Right lung (tissue), 10 donors: ENCODE data around the gene HOXD8. TPM values are rescaled to one million over a fixed set of nuclear protein-coding genes. Genes with fewer than 3 reads are reported as not detected.

Source experiments
- DNase-seq, 2 donors: peaks; one replicate each; pipeline ENCODE4 v3.0.0-alpha.2; 2013
- long read RNA-seq, 8 donors: transcript quantifications; one replicate each; lab custom pipeline, GENCODE V29; 2026
- polyA plus RNA-seq, 5 donors: library from polyadenylated mRNA; unstranded; fragments of 120-200 nt; gene quantifications; one replicate each; pipeline versions ENCODE4 v1.2.1 to v1.2.3, GENCODE V29; 2013; ENCODE audit warnings: inconsistent platforms in 1 of 5, low replicate concordance in 1 of 5; ENCODE audit not compliant: insufficient read length in 5 of 5, insufficient read depth in 1 of 5

The HOXD8 gene
- 1 to 10 TPM; 1.1 to 1.6 (median 1.5) TPM for polyA plus RNA-seq
- long read RNA-seq, donor 1 = 0 reads
- long read RNA-seq, donor 2 = 0 reads
- long read RNA-seq, donor 3, partial matches to known transcripts = 0 of 1 reads
- long read RNA-seq, donor 3, other reads (novel, unspliced or antisense) = 0 of 1 reads
- long read RNA-seq, donor 4 = 0 reads
- long read RNA-seq, donor 5 = 0 reads
- long read RNA-seq, donor 6 = 0 reads
- long read RNA-seq, donor 7, partial matches to known transcripts = 0 of 2 reads
- long read RNA-seq, donor 7, other reads (novel, unspliced or antisense) = 0 of 2 reads
- long read RNA-seq, donor 8 = 0 reads

DNA sequence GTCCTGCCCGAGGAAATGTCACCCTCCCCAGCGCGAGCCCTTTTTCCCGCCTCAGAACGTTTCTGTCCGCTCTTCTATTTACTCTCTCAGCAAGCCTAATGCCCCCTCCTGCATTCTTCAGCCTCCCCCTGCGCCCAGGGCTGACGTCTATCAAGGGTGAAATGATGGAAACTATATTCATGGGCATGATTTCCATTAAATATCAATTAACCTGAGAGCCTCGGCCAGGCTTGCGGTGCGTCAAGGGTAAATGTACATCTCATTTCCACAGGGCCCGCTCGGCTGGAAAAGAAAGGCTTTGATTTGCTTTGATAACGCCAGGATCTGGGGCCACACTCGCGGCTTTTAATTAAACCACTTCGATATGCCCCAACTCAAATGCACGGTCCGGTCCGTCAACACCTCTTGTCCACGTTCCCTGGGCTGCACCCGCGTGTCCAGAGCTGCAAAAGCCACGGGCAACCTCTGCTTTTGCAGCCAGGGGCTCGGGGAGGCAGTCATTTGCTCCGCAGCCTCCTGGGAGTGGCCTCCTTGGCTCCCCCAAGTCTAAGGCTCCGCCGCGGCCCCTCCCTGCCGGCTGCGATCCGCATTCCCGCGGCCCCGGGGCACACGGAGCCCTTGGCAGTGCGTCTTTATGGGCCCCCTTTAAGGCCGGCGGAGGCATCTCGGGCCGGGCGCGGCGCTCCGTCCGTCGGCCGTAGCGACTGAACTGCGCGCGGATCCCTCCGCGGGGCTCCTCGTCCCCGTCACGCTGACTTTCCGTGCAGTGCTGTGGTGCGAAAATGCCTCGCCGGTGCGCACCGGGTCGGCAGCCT lies at the start of gene HOXD8:
HOXD8 (plus strand) TSS at position 724 of the 815 bp plus-strand sequence. CDS start 662 bp downstream, outside the sequence.
- DNase-seq = no peak

DNA sequence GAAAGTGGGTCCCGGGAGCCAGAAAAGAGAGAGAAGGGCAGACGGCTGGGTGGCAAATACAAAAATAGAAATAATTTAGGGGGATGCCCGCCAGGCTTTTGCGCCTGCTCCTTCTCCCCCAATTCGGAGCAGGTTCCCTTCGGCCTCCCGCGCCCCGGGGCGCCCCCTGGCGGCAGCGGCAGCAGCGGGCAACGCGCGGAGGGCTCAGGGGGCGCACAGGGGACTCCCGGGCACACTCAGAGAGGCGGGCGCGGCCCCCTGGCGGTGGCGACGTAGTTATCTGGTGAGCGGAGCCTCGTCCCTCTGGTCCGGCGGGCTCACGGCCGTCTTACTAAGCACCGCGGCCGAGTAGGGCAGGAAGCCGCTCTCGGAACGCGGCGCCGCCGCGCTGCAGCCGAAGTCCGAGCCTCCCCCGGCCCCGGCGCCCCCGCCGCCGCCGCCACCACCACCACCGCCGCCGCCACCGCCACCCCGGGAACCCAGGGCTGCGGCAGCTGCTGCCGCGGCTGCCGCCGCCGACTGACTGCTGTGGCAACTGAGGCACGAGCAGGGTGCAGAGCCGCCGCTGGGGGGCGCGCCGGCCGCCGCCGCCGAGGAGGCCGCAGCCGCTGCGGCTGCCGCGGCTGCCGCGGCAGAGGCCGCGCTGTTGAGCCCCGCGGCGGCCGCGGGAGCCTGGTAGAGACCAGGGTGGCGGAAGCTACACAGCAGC lies 49.5 kb upstream of the HOXD8 start:
- no peak for DNase-seq

DNA sequence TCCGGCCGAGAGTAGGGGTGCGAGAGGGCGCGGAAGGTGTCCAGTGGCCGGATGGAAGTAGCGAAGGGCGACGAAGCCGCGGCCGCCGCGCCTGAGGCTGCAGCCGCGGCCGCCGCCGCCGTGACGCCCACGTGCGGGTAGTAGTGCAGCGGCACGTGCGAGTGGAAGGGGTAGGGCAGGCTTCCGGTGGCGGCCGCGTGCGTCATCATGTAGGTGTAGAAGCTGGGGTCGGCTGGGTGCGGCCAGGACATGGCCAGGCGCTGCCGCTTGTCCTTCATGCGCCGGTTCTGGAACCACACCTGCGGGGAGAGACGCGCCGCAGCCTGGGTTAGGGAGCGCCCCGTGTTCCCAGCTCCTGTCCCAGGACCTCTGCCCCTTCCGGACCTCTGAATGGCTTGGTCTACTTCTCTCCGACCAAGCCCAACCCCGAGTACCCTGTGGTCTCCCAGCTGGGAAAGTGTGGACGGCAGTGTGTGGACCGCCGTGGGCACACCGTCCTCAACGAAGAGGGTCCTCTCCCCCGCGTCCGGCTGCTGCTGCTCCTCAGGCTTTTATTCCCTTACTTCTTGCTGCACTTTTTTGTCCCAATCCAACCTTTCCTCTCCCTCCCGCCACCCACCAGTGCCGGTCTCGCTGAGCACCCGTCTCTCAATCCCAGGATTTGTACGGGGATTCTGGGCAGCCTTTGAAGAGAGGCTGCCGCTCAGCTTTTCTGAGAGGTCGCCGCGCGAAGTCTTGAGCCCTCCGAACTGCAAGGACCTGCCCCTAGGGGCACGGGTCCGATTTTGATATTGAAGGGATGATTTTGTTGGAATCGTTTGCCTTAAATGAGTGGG lies 48.7 kb upstream of the HOXD8 start:
- DNase-seq = no peak

DNA sequence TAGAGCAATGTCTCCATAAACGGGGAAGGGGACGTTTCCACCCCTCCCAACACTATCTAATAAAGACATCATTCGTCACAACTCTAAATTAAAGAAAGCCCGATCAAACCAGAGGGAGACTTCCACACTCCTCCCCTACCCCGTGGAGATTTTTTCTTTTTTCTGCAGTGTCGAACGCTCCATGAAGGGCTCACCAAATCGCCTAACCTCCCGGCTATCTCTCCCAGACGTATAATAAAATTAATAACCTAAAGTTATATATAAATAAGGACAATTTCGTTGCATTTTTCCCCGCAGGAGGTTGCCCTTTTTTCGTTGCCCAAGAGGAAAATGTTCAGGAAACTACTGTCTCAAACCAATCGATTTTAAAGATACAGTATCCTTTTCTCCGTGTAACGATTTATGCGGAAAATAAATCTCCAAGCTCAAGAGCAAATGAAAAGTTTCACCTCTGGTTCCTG lies 48.1 kb upstream of the HOXD8 start:
- no peak for DNase-seq

DNA sequence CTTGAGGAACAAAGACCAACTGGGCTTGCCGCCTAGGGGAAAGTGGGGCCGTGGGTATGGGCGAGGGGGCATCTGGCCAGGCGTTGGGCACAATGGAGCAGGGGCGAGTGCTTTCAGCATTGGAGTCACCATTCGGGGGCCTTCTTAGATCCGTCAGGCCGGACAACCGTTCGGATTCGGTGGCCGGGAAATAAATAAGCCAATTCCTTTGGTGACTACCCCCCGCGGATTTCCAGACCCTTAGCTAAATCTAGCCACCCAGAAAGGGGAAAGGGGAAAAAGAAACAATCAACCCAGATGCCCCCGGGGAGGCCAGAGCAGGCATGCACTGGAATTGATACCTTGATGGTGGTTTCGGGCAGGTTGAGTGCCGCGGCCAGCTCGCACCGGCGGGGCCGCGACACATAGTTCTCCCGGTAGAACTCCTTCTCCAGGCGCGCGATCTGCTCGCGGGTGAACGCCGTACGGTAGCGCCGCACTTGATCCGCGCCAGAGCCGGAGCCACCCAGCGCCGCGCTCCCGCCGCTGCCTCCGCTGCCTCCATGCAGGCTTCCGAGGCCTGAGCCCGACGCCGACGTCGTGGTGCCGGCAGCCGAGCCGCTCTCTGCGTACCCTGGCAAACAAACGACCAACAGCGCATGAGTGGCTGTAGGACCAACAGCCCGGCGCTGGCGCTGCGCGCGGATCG lies 47.5 kb upstream of the HOXD8 start:
- DNase-seq = no peak

DNA sequence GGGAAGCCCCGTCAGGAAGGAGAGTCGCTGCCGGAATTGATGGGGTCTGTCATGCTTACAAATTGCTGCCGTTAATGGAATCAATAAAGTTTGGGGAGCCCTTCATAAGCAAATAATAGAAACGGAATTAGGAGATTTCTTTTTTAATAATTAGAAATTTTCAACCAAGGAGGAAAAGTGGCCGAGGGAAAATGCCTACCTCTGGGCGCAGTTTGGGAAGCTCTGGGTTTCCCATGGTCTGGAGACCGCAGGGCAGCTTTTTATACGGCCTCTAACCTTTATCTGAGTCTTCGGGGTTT lies 47.0 kb upstream of the HOXD8 start:
- DNase-seq = no peak

DNA sequence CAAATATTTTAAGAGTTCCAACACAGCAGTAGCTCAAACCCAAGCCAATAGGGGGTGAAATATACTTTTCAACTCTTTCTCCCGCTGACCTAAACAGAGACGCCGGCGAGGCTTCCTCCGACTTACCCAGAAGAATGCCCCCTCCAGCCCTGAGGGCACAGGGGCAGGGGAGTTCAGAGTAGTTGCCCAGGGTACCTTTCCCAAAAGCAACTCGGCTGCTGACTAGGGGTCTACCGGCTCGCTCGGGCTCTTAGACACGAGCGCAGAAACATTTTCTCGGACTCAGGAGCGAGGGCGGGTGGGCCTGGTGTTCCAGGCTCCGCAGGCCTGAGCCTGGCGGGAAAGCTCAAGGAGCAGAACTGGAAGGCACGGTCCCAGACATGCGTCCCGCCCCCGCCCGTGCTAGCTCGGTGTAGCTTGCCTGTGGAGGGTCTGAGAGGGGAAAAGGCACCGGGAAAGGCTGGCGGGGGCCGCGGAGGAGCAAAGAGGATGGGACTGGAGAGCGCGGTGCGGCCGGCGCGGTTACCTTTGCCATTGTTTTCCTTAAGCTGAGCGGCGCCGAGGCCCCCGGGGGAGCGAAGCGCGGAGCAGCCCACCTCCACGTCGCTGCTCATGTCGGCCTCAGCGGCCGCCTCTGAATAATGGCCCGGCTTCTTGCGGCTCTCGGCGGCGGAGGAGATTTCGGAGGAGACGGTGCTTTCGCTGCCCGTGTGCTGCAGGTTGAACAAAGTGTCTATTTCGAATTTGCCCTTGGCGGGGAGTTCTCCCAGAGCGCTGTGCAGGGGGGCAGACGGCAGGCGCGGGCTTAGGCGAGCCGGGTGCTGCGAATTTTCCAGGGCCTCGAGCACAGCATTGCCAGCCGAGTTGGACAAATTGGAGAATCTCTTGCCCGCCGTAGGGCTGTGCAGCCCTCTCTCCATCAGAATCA lies 46.4 kb upstream of the HOXD8 start:
- DNase-seq = no peak

DNA sequence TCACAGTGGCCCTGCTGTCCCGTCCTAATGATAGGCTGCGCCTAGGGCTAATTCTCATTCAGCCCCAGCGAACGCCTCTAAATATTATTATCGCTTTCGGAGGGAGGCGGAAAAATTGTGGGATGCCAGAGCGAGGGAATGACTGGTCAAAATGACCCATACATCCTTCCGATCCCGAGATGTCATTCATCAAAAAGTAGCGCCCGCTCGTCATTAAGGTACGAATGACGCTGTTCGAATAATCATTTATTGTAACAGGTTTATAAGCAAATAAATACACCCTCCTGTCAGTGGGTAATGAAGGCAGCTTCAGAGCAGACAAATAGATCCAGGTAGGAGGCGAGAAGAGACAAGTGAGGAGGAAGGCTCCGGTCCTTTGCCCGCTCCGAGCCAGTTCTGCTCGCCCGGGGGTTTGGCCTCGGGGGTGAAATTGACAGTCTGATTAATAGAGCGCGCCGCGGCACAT lies 45.7 kb upstream of the HOXD8 start, which contains the start of gene EVX2:
EVX2 (minus strand) TSS at position 167 of the 466 bp plus-strand sequence. CDS start 186 bp downstream, outside the sequence.
- DNase-seq = no peak

DNA sequence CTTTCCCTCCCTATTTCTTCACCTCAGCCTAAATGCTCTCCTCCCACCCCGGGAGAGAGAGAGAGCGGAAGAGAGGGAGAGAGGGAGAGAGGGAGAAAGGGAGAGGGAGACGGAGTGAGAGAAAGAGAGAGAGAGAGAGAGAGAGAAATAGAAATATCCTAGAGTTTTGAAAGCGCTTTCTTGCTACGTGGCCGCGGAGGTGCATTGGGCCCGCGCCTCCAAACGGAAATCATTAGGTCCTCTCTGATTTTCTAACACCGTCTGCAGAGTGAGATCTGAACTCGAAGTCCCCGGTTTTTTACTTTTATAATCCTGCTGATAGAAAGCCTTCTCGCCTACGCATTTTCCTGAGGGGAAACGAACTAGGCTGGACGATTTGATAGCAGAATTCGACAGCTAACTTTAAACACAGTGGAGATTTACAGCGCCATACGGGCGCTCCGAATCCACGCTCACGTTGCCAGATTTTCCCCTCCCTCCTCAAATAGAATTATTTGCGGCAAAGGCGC lies 44.8 kb upstream of the HOXD8 start:
- DNase-seq = no peak

DNA sequence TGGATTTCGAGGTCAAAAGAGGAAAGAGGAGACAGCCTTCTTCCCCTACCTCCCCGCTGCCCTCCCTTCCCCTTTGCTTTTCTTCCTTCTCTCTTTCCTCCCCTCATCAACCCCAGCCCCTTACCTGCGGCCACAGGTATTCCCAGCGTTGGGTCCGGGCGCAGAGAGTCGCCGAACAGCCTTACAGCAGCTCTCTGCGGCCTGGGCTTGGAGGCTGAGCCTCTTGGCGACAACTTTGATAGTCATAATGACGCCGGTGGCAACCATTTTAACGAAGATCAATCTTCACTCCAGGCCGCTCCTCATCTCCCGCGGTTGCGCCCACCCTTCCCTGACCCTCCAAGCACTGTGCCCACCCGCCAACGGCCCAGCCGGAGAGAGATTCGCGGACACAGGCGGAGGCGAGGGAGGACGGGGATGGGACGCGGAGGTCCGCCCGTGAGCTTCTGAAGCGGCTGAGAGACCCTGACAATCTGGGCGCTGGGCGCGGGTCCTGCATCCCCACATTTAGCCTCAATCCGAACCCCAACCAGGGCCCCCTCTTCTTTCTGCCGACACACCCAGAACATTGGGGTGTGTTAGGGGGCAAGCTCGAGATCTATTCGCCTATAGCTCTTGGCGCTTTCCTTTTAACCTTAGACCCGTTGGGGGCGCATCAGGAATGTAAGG lies 44.3 kb upstream of the HOXD8 start:
- DNase-seq = no peak

DNA sequence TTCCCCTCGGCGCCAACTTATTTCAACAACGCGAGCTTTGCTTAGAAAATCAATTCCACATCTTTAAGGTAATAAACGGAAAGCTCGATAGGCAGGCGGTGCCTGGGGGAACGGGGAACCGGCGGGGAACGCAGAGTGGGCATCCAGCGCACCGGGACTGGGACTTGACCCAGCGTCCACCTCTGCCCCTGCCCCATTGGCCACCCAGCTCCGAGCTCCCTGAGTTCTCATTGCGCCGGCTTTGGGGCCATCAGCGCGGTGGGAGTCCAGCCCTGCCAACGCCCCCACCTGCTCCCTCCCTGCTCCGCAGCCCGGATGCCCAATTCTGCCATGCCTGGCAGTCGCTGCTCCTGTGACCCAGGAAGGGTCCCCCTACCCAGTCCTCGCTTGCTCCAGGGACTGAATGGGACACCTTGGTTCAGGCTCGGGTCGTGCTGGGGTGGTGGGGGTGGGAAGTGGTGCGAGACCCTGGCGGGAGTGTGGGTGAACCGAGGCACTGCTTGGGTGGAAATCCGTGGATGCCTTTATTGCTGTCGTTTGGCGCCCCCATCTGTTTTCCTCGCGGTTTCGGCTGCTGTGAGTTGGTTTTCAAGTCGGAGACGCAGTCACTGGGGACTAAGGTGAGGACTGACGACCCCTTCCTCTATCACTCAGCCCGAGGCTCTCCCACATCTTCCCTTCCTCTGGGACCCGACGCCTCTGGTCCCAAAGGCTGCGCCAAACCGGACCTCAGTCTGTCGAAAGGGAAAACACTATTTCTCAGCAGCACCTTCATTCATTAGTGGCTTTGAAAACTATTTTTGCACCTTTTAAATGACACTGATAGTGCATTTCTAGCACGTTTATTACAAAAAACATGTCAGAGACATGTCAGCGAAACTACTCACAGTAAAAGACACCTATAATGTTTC lies 43.4 kb upstream of the HOXD8 start:
- no peak for DNase-seq

DNA sequence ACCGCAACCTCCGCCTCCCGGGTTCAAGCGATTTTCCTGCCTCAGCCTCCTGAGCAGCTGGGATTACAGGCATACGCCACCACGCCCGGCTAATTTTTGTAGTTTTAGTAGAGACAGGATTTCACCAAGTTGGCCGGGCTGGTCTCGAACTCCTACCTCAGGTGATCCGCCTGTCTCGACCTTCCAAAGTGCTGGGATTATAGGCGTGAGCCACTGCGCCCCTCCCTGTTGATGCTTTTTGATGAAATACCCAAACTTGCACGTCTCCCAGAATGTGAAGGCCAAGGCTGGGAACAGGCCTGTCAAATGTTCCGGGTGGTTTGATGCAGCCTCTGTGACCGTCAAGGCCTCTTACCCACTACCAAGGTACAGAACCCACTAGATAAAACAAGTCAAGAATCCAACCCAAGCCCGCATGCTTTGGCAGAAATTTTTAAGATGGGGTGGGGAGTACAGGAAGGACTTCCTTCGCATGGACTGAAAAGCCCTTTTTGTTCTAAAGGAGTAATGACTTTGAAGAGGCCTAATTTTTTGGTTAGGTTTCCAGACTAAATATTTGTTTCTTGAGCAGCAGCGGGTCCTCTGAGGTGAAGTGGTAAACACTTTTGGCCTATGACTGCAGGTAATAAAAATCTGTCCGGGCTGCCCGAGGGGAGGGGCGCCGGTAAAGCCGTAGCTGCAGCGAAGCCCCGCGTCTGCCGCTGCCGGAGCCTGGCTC lies 42.0 kb upstream of the HOXD8 start:
- DNase-seq = no peak

DNA sequence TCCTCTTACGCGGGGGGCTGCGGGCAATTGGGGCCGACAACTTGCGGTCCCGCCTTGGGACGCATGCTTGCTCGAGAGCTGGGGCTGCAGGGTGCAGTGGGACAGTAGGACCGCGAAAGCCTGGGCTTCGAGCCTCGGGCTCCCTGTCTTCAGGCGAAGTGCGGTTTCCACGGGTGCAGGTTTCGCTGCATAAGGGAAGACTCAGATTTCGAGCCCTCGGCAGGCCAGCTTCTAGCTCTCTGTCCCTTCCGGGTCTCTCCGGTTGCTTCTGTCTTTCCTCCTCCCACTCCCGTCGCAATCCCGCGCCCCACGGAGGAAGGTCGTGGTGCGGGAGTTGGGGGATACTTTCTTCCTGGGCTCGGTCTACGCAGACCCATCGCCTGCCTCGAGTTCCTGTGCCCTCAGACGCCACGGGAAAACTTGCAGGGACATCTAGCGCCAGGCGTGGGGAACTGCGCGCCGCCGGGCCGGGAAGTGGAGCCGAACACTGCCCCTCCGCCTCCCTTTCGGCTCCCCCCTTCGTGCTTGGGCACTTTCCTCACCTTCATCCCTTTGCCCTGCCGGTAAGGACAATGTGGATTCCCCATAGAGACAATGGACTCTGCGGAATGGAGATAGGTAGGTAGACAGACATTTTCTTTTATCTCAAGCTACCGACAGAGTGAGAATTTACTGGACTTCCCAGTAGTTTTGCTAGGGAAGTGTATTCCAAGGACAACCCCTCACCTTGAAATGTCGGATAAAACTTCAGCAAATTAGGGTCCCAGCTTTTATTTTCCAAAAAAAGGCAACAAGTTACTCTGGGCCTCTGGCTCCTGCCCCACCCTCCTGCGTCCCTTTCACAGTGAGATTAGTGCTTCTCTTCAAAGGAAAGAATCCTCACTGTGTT lies 41.2 kb upstream of the HOXD8 start:
- DNase-seq = peak in 1 of 2 donors; percentile 63

DNA sequence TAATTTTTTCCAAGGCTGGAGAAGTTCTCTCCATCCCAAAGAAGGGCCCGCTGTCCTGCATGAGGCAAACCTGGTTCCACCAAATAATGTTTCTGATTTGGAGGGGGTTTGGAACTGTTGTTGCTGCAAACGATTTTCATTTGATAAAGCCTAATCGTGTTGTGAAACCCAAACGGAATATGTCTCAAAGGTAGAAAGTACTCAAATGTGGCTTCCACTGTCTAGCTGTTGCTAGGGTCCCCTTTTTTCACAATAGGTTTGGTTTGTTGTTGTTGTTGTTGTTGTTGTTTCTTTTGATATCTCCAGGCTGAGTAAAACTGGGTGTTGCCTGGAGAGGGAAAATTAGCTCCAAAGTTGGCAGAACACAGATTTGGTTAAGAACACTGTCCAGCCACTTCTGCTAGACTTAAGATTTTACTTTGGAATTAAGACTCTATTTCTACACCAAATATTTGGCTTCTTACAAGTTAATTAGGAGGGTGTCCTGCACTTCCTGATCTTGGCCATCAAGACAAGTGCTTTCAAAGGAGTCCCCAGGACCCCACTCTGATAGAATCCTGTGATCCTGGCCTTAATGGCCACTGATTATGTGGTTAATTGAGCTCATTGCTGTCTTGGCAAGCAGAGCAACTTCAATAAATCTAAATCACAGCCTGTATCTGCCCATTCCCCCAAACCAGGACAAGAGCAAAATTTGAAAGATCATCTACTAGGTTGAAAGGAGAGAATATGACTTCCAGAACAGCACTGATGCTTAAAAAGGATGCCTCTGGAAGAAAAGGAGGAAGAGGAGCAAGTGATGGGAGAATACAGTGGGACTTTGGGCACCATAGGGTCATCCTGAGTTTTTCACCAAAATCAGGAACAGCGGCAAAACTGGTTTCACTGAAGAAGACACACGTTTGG lies 40.3 kb upstream of the HOXD8 start:
- DNase-seq = no peak
